Neural cell (in vitro differentiated cells): Measurements from ENCODE around the gene SH3GL3. TPM values are rescaled to one million over a fixed set of nuclear protein-coding genes. Genes with fewer than 3 reads are reported as not detected.

ENCODE experiments used
- H2AFZ ChIP-seq: fragments of 200-600, 300-800 bp; sonication (generic), shearing (Covaris generic); 2 replicates; pipeline ENCODE4 v1.6.0; 2014; ENCODE audit warnings: low read depth, mild to moderate bottlenecking, antibody characterized with exemption, low read length, moderate library complexity
- H3F3A ChIP-seq: fragments of 200-600 bp; shearing (Covaris generic); 2 replicates; pipeline ENCODE4 v1.6.1; 2016; ENCODE audit warnings: mild to moderate bottlenecking, moderate library complexity, mixed read lengths, antibody characterized with exemption, low read length; ENCODE audit not compliant: insufficient read depth, poor library complexity, severe bottlenecking
- H3K27ac ChIP-seq: fragments of 200-600, 300-800 bp; sonication (generic), shearing (Covaris generic); 2 replicates; pipeline ENCODE4 v1.5.1; 2014; ENCODE audit warnings: mild to moderate bottlenecking, low read length, moderate library complexity
- H3K27me3 ChIP-seq: fragments of 300-800, 200-600 bp; sonication (generic), shearing (Covaris generic); 2 replicates; pipeline ENCODE4 v1.6.0; 2014; ENCODE audit warnings: mild to moderate bottlenecking, low read depth, low read length, moderate library complexity; ENCODE audit not compliant: insufficient read depth
- H3K36me3 ChIP-seq: fragments of 300-800, 200-600 bp; sonication (generic), shearing (Covaris generic); 2 replicates; pipeline ENCODE4 v1.5.1; 2014; ENCODE audit warnings: mild to moderate bottlenecking, antibody characterized with exemption, low read length, moderate library complexity; ENCODE audit not compliant: insufficient read depth
- H3K4me2 ChIP-seq: fragments of 300-800, 200-600 bp; sonication (generic), shearing (Covaris generic); 2 replicates; pipeline ENCODE4 v1.6.0; 2014; ENCODE audit warnings: mild to moderate bottlenecking, low read length
- H3K4me3 ChIP-seq: fragments of 300-800, 200-600 bp; sonication (generic), shearing (Covaris generic); 2 replicates; pipeline ENCODE4 v1.5.1; 2014; ENCODE audit warnings: mild to moderate bottlenecking, low read length, moderate library complexity
- H3K79me2 ChIP-seq: fragments of 200-600 bp; shearing (Covaris generic); replicated peaks from 2 replicates; pipeline ENCODE4 v1.6.0; 2014; ENCODE audit warnings: mild to moderate bottlenecking, low read length, moderate library complexity; ENCODE audit not compliant: insufficient read depth
- H3K9ac ChIP-seq: fragments of 300-800, 200-600 bp; sonication (generic), shearing (Covaris generic); 2 replicates; pipeline ENCODE4 v1.6.1; 2016; ENCODE audit warnings: mild to moderate bottlenecking, low read length, mixed read lengths
- H3K9me2 ChIP-seq: fragments of 200-600 bp; shearing (Covaris generic); 2 replicates; pipeline ENCODE4 v1.6.1; 2016; ENCODE audit warnings: mild to moderate bottlenecking, low read length, mixed read lengths; ENCODE audit not compliant: insufficient read depth
- H3K9me3 ChIP-seq: fragments of 200-600, 300-800 bp; sonication (generic), shearing (Covaris generic); 2 replicates; pipeline ENCODE4 v1.6.1; 2016; ENCODE audit warnings: mild to moderate bottlenecking, mixed run types, low read length, moderate library complexity, mixed read lengths
- H4K20me1 ChIP-seq: fragments of 200-600 bp; shearing (Covaris generic); 2 replicates; pipeline ENCODE4 v1.6.1; 2016; ENCODE audit warnings: mild to moderate bottlenecking, mixed run types; ENCODE audit not compliant: insufficient read depth
- CTCF ChIP-seq: fragments of 450-650 bp; IDR thresholded peaks from 2 replicates; pipeline ENCODE4 v1.5.1; 2014; ENCODE audit warnings: antibody characterized with exemption, mild to moderate bottlenecking, moderate library complexity; ENCODE audit not compliant: poor library complexity, severe bottlenecking
- EP300 ChIP-seq: fragments of 450-650 bp; conservative IDR thresholded peaks from 2 replicates; pipeline ENCODE4 v1.6.1; 2014; ENCODE audit warnings: antibody characterized with exemption, mild to moderate bottlenecking, moderate library complexity; ENCODE audit not compliant: poor library complexity, severe bottlenecking
- EZH2 ChIP-seq: fragments of 200-600, 300-800 bp; shearing (Covaris generic), sonication (generic); IDR thresholded peaks from 2 replicates; pipeline ENCODE4 v1.6.1; 2014; ENCODE audit warnings: antibody characterized with exemption, low read length, borderline replicate concordance, mild to moderate bottlenecking; ENCODE audit not compliant: insufficient read depth, poor library complexity, severe bottlenecking
- MXI1 ChIP-seq: fragments of 450-650 bp; conservative IDR thresholded peaks from 2 replicates; pipeline ENCODE4 v1.6.1; 2014; ENCODE audit warnings: antibody characterized with exemption, mild to moderate bottlenecking; ENCODE audit not compliant: poor library complexity, severe bottlenecking
- POLR2AphosphoS5 ChIP-seq: IDR thresholded peaks from 2 replicates; pipeline ENCODE4 v1.6.1; 2012
- RAD21 ChIP-seq: fragments of 450-650 bp; conservative IDR thresholded peaks from 2 replicates; pipeline ENCODE4 v1.6.1; 2014; ENCODE audit warnings: antibody characterized with exemption, mild to moderate bottlenecking, moderate library complexity
- REST ChIP-seq: IDR thresholded peaks from 2 replicates; pipeline ENCODE4 v1.6.1; 2012; ENCODE audit warnings: borderline replicate concordance
- SMC3 ChIP-seq: fragments of 450-650 bp; conservative IDR thresholded peaks from 2 replicates; pipeline ENCODE4 v1.6.1; 2014; ENCODE audit warnings: antibody characterized with exemption, mild to moderate bottlenecking, moderate library complexity; ENCODE audit not compliant: poor library complexity
- TAF1 ChIP-seq: IDR thresholded peaks from 2 replicates; pipeline ENCODE4 v1.6.1; 2012; ENCODE audit warnings: low read depth
- polyA plus RNA-seq: library from polyadenylated mRNA; depleted of rRNA; stranded (reverse); fragments of >200 nt; gene quantifications from 2 replicates; pipeline ENCODE4 v1.2.3, GENCODE V29; 2014

SH3GL3 gene
- polyA plus RNA-seq, 1 donor from 2014 or later = 104 TPM

- Histone ChIP-seq H3K9me2 (no peaks in the 10 kb centered on the region), H3K4me2 (no peak overlapping the region), H3K27me3 (no peaks in the 10 kb centered on the region), H3K9me3 (no peaks in the 10 kb centered on the region), H3K4me3 (no peak overlapping the region), H3F3A (no peaks in the 10 kb centered on the region), H4K20me1 (no peaks in the 10 kb centered on the region), H3K36me3 (no peaks in the 10 kb centered on the region), H3K27ac (no peak overlapping the region), H2AFZ (no peak overlapping the region), H3K9ac (no peak overlapping the region), H3K79me2 (no peaks in the 10 kb centered on the region)
- no peak for TF ChIP-seq EP300
- TF ChIP-seq POLR2AphosphoS5 = no peak
- no peak for TF ChIP-seq EZH2
- no peak for TF ChIP-seq MXI1
- TF ChIP-seq REST = no peak
- no peak for TF ChIP-seq CTCF
- no peak for TF ChIP-seq RAD21
- TF ChIP-seq TAF1 = no peak
- TF ChIP-seq SMC3 = no peak
Observed at GRCh38 chr15:83665480-83665879, 218.3 kb downstream of the SH3GL3 start.

Other genes starting within 250 kb of the SH3GL3 start
- gene HDGFL3, start 239.5 kb upstream of the SH3GL3 start, polyA plus RNA-seq = 251 and 339 TPM in 2 replicates
- gene BNC1, start 162.7 kb upstream of the SH3GL3 start, polyA plus RNA-seq = not detected in 2 replicates
- gene ADAMTSL3, start 206.8 kb downstream of the SH3GL3 start, polyA plus RNA-seq = 0.28 and 0.51 TPM in 2 replicates